Pancreas (tissue), 10 donors: Measurements from ENCODE around the gene TMEM37. TPM values are rescaled to one million over a fixed set of nuclear protein-coding genes. Genes with fewer than 3 reads are reported as not detected.

Experiments
- ATAC-seq, 4 donors: fragments of 200-7000 bp; cut with Tn5 transposase; one replicate each; pipeline versions ENCODE4 v1.8.0 to v1.9.1; 2020; ENCODE audit warnings: mild to moderate bottlenecking in 4 of 4, moderate library complexity in 4 of 4
- DNase-seq, 6 donors: peaks; one replicate each; pipeline ENCODE4 v3.0.0-alpha.2; 2020
- FAIRE-seq: peaks from 2 replicates; lab custom pipeline; 2012; peaks lifted over from hg19 to GRCh38; lab: Jason Lieb, UNC
- H3K27ac ChIP-seq, 4 donors: fragments of 200-600 bp; sonication (generic); 1 replicate in 3 of 4; 2 replicates in 1 of 4; pipeline versions ENCODE4 v1.5.0 to v1.8.0; 2020
- H3K27me3 ChIP-seq, 4 donors: fragments of 200-600 bp; one replicate each; pipeline ENCODE4 v1.8.0; 2021
- H3K36me3 ChIP-seq, 3 donors: fragments of 200-600 bp; sonication (generic) in 1 of 3; one replicate each; pipeline versions ENCODE4 v1.5.0 to v1.8.0; 2020 to 2021
- H3K4me1 ChIP-seq, 3 donors: fragments of 200-600 bp; one replicate each; pipeline ENCODE4 v1.8.0; 2021
- H3K4me3 ChIP-seq, 4 donors: fragments of 200-600 bp; sonication (generic) in 2 of 4; one replicate each; pipeline versions ENCODE4 v1.5.0 to v1.8.0; 2020 to 2021
- H3K9me3 ChIP-seq, 4 donors: fragments of 200-600 bp; one replicate each; pipeline ENCODE4 v1.8.0; 2021
- WGBS, 2 donors: extraction: QIAGEN DNeasy Blood & Tissue Kit; methylation state at CpG; one replicate each; pipeline ENCODE4 v1.1.7; 2013; 5-methylcytosine and 5-hydroxymethylcytosine counted together
- intact Hi-C, 3 donors: fragments of 100-400 bp; cut with DNase I; formaldehyde crosslinking; loops; one replicate each; pipeline versions ENCODE4 v1.11.1 to v1.14.2; 2022
- polyA plus RNA-seq, 2 donors: library from polyadenylated mRNA; stranded (reverse); fragments of 200-250 nt; gene quantifications; one replicate each; pipeline ENCODE4 v1.2.3, GENCODE V29; 2013
- total RNA-seq, 6 donors: library from RNA; stranded (reverse); fragmentation: NEBNext Ultra II Directional in 4 of 6; extraction: Animal tissue kit (Norgen Biotek cat#: 25700) in 4 of 6; gene quantifications; one replicate each; pipeline versions ENCODE4 v1.2.1 to v1.2.4, GENCODE V29; 2021 to 2023
- TF ChIP-seq, protein P1 (sequence below), 4 donors: fragments of 200-600 bp; sonication (generic) in 3 of 4; IDR thresholded peaks; one replicate each; pipeline versions ENCODE4 v1.5.0 to v1.8.0; 2021; ENCODE audit warnings: antibody characterized with exemption in 4 of 4
- donor health status: healthy with polysubstance abuse.
- donor health status: DM: no; HTN: no; CAD: no; lungs with moderate emphysema.
- donor health status: DM: no; HTN: no; CAD: no.
- donor health status: control.
- donor health status: control.
- donor health status: Bipolar disorder and iron deficiency.
- donor health status: DM: yes; HTN: yes; CAD: no.
- donor health status: DM: no; HTN: no; CAD: no.
- donor health status: DM: no; HTN: no; CAD: no.
- donor health status: DM: yes; HTN: yes; CAD: no.

The TMEM37 gene
- total and polyA plus RNA-seq, 8 donors, result 5.2 to 25.3 (median 10.3) TPM

DNA sequence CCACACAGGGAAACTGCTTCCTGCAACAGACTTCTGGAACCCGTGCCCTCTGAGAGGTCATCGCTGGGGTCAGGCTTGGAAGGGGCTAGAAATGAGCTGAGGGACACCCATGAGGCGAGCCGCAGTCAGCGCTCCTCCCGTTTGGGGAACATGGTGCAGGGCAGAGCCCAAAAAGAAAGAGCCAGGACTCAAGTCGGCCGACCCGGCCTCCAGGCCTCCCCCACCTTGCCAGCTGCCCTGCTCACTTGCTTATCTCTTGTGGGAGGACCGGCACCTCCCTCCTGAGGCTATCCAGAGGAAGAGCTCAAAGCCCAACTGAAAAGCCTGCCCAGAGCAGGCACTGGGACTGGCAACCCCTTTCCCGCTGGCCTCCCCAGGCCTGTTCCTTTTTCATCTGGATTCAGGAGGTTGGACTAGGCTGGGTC is 49.1 kb downstream of the TMEM37 start:
- no peaks in the 10 kb centered on the region for H3K9me3 ChIP-seq
- intact Hi-C loops, result no loop called here
- H3K4me3 ChIP-seq, result peak overlapping the region in 1 of 4 donors; percentile 43
- WGBS, 2 donors, result 56 to 57% methylated on average over 10 to 11 of the region's 11 CpGs
- no peaks in the 10 kb centered on the region for H3K27me3 ChIP-seq
- TF ChIP-seq, protein P1, sequence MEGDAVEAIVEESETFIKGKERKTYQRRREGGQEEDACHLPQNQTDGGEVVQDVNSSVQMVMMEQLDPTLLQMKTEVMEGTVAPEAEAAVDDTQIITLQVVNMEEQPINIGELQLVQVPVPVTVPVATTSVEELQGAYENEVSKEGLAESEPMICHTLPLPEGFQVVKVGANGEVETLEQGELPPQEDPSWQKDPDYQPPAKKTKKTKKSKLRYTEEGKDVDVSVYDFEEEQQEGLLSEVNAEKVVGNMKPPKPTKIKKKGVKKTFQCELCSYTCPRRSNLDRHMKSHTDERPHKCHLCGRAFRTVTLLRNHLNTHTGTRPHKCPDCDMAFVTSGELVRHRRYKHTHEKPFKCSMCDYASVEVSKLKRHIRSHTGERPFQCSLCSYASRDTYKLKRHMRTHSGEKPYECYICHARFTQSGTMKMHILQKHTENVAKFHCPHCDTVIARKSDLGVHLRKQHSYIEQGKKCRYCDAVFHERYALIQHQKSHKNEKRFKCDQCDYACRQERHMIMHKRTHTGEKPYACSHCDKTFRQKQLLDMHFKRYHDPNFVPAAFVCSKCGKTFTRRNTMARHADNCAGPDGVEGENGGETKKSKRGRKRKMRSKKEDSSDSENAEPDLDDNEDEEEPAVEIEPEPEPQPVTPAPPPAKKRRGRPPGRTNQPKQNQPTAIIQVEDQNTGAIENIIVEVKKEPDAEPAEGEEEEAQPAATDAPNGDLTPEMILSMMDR (IDR thresholded peaks at IDR 0.05), result no peak
- ATAC-seq (peak; percentile 26 to 54 (median 43)), DNase-seq (peak in 3 of 6 donors; percentile 58 to 69 (median 66)), FAIRE-seq (no peak)
- peak overlapping the region in 3 of 4 donors; percentile 3 to 95 (median 93) for H3K27ac ChIP-seq
- no peaks in the 10 kb centered on the region for H3K36me3 ChIP-seq
- H3K4me1 ChIP-seq, result peaks cover 24 to 34% (median 28%) of the 10 kb centered on the region in 3 donors

DNA sequence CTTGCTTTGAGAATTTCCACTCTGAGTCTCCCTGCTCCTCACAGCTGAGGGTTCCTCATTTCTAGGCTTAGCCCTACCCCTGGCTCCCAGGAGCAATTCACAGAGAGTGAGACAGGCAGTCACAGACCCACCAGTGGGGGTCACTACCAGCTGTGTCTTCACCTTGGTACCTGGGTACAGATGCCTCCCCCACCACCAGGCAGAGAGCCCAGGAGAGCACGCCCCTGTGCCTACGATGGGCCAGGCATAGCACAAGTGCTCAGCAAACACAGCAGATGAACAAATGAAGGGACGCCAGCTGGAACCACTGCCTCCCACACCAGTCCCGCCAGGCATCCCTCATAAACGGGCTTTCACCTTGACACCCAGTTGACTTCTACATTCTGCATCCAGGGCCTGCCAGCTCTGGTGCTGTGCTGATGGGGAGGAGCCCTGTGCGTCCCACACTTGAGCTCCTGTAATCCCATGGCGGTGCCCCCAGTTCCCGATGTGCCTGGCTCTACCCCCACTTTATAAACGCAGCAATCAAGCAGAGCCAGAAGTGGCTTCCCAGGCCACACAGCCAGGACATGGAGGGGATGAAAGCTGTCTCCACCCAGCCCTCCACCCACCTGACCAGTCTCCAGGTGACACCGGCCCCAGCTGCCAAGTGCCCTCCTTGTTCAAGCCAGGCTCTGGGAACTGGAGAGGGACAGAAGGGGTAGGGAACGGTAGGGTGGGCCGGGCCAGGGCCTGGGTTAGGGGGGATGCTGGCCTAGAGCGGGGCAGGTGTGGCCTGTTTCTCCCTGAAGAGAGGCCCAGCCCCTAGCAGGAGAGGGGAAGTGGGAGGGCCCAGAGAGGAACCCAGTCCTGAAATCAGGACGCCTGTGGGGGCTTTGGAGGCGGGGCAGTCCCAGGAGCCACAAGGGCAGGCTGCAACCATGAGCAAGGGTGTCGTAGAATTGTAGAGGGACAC is 50.1 kb downstream of the TMEM37 start:
- TF ChIP-seq, protein P1 (IDR thresholded peaks at IDR 0.05), result no peak
- peak overlapping the region in 3 of 4 donors; percentile 42 to 95 (median 93) for H3K27ac ChIP-seq
- FAIRE-seq (no peak), ATAC-seq (peak in 3 of 4 donors; percentile 13 to 17 (median 17)), DNase-seq (no peak)
- no peak overlapping the region for H3K4me3 ChIP-seq
- H3K27me3 ChIP-seq, result no peaks in the 10 kb centered on the region
- 57 to 65% methylated on average over 16 of the region's 16 CpGs for WGBS, 2 donors
- H3K9me3 ChIP-seq, result no peaks in the 10 kb centered on the region
- intact Hi-C loops, result no loop called here
- H3K36me3 ChIP-seq, result no peaks in the 10 kb centered on the region
- H3K4me1 ChIP-seq, result peaks cover 32 to 44% (median 39%) of the 10 kb centered on the region in 3 donors

DNA sequence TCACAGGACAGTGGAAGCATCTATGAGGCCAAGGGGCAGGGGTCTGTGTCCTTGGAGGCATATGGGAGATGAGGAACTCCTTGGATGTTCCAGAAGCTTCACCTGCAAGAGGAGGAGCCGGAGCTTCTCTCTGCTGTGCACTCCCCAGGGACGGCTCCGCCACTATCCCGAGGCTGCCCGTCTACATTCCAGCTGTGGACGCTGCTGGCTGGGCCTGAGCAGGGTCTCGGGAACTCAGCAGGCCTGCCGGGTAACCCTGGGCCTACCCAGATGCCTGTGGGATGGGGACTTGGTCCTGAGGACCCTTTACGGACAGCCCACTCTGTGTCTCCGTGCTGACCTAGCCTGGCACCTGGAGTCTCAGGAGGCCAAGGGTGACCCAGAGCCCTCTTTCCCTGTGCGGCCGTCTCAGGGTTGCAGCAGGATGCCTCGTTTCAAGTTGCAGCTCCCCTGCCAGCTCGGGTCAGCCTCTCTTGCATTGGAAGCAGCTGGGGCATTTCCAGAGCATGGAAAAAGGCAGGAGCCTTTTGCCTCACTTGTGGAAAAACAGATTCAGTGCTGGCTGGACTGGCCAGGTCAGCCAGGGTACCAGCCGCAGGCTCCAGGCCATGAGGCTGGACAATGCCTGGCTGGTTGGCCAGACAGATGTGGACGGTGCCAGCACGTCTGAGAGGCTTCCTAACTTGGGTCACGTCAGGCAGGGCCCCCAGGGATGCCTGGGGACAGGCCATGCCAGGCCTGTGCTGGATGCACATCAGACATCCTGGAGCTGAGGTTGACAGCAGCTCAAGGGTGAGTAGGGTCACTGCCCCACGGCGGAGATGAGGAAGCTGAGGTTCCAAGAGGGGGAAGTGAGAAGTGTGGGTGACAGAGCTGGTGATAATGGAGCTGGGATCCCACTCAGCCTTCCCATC is 51.1 kb downstream of the TMEM37 start:
- intact Hi-C loops, result no loop called here
- peak overlapping the region in 1 of 4 donors; percentile 4 for H3K4me3 ChIP-seq
- peak overlapping the region; percentile 36 to 95 (median 68) for H3K27ac ChIP-seq
- TF ChIP-seq, protein P1 (IDR thresholded peaks at IDR 0.05), result no peak
- FAIRE-seq (no peak), DNase-seq (no peak), ATAC-seq (no peak)
- H3K4me1 ChIP-seq, result peaks cover 37 to 50% (median 45%) of the 10 kb centered on the region in 3 donors
- no peaks in the 10 kb centered on the region for H3K9me3 ChIP-seq
- no peaks in the 10 kb centered on the region for H3K27me3 ChIP-seq
- no peaks in the 10 kb centered on the region for H3K36me3 ChIP-seq
- 63 to 73% methylated on average over 20 of the region's 20 CpGs for WGBS, 2 donors

DNA sequence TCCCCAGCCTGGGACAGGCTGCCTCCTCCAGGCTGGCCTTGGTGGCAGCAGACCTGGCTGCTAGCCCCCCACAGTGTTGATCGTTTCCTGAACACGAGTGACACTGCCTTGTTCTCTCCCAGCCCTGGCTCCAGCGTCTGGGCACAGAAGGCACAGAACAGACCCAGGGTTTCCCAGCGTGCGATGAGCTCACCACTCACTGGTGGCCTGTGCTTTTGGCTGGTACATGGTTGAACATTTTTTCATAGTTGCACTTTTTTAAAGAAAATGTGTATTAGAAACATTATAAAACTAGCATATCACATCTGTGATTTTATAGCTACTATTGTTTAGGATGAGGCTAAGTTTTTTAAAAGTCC is 51.7 kb downstream of the TMEM37 start:
- intact Hi-C loops, result no loop called here
- 64 to 68% methylated on average over 5 of the region's 5 CpGs for WGBS, 2 donors
- peak overlapping the region in 1 of 4 donors; percentile 4 for H3K4me3 ChIP-seq
- no peaks in the 10 kb centered on the region for H3K9me3 ChIP-seq
- DNase-seq, result no peak
- H3K27ac ChIP-seq, result peak overlapping the region; percentile 36 to 95 (median 68)
- no peak for ATAC-seq
- no peaks in the 10 kb centered on the region for H3K36me3 ChIP-seq
- peaks cover 43 to 56% (median 51%) of the 10 kb centered on the region in 3 donors for H3K4me1 ChIP-seq
- FAIRE-seq, result no peak
- TF ChIP-seq, protein P1 (IDR thresholded peaks at IDR 0.05), result no peak
- no peaks in the 10 kb centered on the region for H3K27me3 ChIP-seq
